Measurements from ENCODE around the gene DNAJB9. TPM values are rescaled to one million over a fixed set of nuclear protein-coding genes. Genes with fewer than 3 reads are reported as not detected.

The DNAJB9 gene
- polyA plus RNA-seq, 3 donors from 2014 or later, result 40.7 to 71.3 (median 51.5) TPM

GRCh38 chr7:108578937-108579336 lies 9.3 kb downstream of the DNAJB9 start:
- no peak overlapping the region for H3K4me3 Mint-ChIP-seq
- no peak for DNase-seq
- no peak overlapping the region for H3K27ac Mint-ChIP-seq
- peaks cover 0 to 4% (median 0%) of the 10 kb centered on the region in 3 donors for H3K27me3 Mint-ChIP-seq (ENCODE audit: low read depth in 3 of 3)
- no peaks in the 10 kb centered on the region for H3K9me3 Mint-ChIP-seq
- peaks cover 5 to 15% (median 9%) of the 10 kb centered on the region in 3 donors for H3K36me3 Mint-ChIP-seq
- H3K4me1 Mint-ChIP-seq, result peaks cover 8 to 38% of the 10 kb centered on the region in 2 donors

- DNase-seq, result no peak
- peaks cover 5 to 12% (median 9%) of the 10 kb centered on the region in 3 donors for H3K36me3 Mint-ChIP-seq
- H3K4me1 Mint-ChIP-seq, result peaks cover 2 to 24% of the 10 kb centered on the region in 2 donors
- peaks cover 0 to 2% (median 0%) of the 10 kb centered on the region in 3 donors for H3K27me3 Mint-ChIP-seq (ENCODE audit: low read depth in 3 of 3)
- no peak overlapping the region for H3K27ac Mint-ChIP-seq
- H3K9me3 Mint-ChIP-seq, result no peaks in the 10 kb centered on the region
- H3K4me3 Mint-ChIP-seq, result no peak overlapping the region
Observed at GRCh38 chr7:108580298-108580697, 10.6 kb downstream of the DNAJB9 start.

- H3K4me3 Mint-ChIP-seq, result no peak overlapping the region
Observed at GRCh38 chr7:108581655-108582491, 12.2 kb downstream of the DNAJB9 start.

DNA sequence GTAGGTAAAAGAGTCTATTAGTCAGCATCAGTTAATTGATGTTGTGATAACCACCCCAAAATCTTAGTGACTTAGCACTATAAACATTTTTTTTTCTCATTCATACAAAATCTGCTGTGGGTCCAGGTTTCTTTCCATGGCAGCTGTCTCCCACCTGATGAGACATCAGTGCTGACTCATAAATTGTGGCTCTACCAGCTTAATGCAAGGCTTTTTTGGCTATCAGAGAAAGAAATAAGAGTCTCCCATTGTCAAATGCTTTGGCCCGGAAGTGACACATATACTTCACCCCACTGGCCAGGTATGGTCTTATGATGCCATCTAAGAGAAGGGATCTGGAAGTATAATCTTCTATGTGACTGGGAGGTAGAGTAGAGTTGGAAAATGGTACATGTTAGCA lies 14.5 kb downstream of the DNAJB9 start:
- DNase-seq, result no peak
- no peaks in the 10 kb centered on the region for H3K4me1 Mint-ChIP-seq
- H3K27ac Mint-ChIP-seq, result no peak overlapping the region
- H3K36me3 Mint-ChIP-seq, result peaks cover 0 to 4% (median 0%) of the 10 kb centered on the region in 3 donors
- no peaks in the 10 kb centered on the region for H3K9me3 Mint-ChIP-seq
- H3K4me3 Mint-ChIP-seq, result no peak overlapping the region
- H3K27me3 Mint-ChIP-seq (ENCODE audit: low read depth in 3 of 3), result peaks cover 0 to 6% (median 2%) of the 10 kb centered on the region in 3 donors

More at GRCh38 chr7:108581655-108582491, 12.2 kb downstream of the DNAJB9 start:
- Mint-ChIP-seq H3K27ac (peak overlapping the region in 1 of 6 donors; percentile 62), H3K4me1 (peaks cover 2 to 12% of the 10 kb centered on the region in 2 donors), H3K9me3 (no peaks in the 10 kb centered on the region), H3K36me3 (peaks cover under 1 to 9% (median 5%) of the 10 kb centered on the region in 3 donors), H3K27me3 (ENCODE audit: low read depth in 3 of 3) (peaks cover 0 to 2% (median 1%) of the 10 kb centered on the region in 3 donors)
- DNase-seq, result no peak

- Mint-ChIP-seq H3K27ac (peak overlapping the region in 1 of 6 donors; percentile 64), H3K4me1 (no peaks in the 10 kb centered on the region), H3K4me3 (no peak overlapping the region), H3K27me3 (ENCODE audit: low read depth in 3 of 3) (peaks cover 2 to 6% (median 4%) of the 10 kb centered on the region in 3 donors), H3K36me3 (peaks cover 0 to 3% (median 0%) of the 10 kb centered on the region in 3 donors), H3K9me3 (no peaks in the 10 kb centered on the region)
- no peak for DNase-seq
Observed at GRCh38 chr7:108585843-108586242, 16.2 kb downstream of the DNAJB9 start.

DNA sequence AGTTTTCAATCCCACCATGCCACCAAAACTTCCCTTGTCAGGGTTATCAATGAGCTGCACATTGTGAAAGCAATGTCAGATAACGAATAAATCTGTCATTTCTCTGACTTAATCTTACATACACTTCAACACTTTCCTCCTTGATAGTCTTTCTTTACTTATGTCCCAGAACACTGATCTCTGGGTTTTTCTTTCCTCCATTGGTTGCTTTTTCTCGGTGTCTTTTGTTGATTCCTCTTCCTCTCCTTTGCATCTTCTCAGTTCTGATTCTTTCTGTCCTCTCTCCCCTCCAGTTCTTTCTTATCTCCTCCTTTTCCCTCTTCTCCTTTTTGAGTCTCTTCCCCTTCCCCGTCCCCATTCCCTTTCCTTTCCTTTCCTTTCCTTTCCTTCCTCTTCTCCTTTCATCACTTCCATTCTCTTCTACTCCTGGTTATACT lies 16.6 kb downstream of the DNAJB9 start:
- no peak overlapping the region for H3K4me3 Mint-ChIP-seq
- H3K36me3 Mint-ChIP-seq, result peaks cover 0 to 3% (median 0%) of the 10 kb centered on the region in 3 donors
- no peak for DNase-seq
- H3K9me3 Mint-ChIP-seq, result no peaks in the 10 kb centered on the region
- no peaks in the 10 kb centered on the region for H3K4me1 Mint-ChIP-seq
- no peak overlapping the region for H3K27ac Mint-ChIP-seq
- peaks cover 2 to 6% (median 5%) of the 10 kb centered on the region in 3 donors for H3K27me3 Mint-ChIP-seq (ENCODE audit: low read depth in 3 of 3)

DNA sequence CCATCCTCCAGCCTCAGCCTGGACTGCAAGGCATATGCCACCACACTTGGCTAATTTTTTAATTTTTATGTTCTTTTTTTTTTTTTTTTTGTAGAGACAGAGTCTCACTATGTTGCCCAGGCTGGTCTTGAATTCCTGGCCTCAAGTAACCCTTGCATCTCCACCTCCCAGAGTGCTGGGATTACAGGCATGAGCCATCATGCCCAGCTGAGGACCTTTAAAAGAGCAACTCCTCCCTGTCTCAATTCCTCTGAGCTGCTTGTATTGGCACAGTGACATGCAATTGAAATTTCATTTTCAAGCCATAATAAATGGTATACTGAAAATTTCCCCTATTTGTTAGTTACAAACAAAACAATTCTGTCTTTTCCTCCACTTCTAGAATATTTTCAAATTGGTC lies 19.5 kb downstream of the DNAJB9 start:
- DNase-seq, result no peak
- H3K27ac Mint-ChIP-seq, result no peak overlapping the region
- H3K27me3 Mint-ChIP-seq (ENCODE audit: low read depth in 3 of 3), result peaks cover 2 to 6% (median 3%) of the 10 kb centered on the region in 3 donors
- H3K4me3 Mint-ChIP-seq, result no peak overlapping the region
- H3K9me3 Mint-ChIP-seq, result no peaks in the 10 kb centered on the region
- no peaks in the 10 kb centered on the region for H3K4me1 Mint-ChIP-seq
- peaks cover 0 to 8% (median 4%) of the 10 kb centered on the region in 3 donors for H3K36me3 Mint-ChIP-seq

DNA sequence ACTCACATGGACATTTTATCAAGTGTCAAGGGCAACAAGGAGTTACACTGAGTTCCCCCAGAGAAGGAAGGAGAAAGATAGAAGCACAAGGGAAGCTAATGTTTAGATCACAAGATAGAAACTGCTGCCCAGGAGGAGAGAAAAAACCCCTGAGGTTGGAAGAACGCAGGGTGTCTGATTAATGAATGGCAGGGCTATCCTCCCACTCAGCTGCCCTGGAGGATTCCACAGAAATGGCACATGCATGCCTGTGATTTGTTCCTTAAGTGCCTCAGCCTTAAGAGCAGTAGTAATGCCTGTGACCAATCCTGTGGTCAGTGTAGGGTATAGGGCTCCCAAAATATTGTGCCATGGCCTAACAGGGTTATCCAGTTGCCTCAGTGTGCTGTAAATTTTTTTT lies 20.2 kb downstream of the DNAJB9 start:
- no peaks in the 10 kb centered on the region for H3K9me3 Mint-ChIP-seq
- no peaks in the 10 kb centered on the region for H3K4me1 Mint-ChIP-seq
- H3K27me3 Mint-ChIP-seq (ENCODE audit: low read depth in 3 of 3), result peaks cover 2 to 6% (median 3%) of the 10 kb centered on the region in 3 donors
- peaks cover 0 to 8% (median 4%) of the 10 kb centered on the region in 3 donors for H3K36me3 Mint-ChIP-seq
- H3K27ac Mint-ChIP-seq, result no peak overlapping the region
- DNase-seq, result no peak
- H3K4me3 Mint-ChIP-seq, result no peak overlapping the region

DNA sequence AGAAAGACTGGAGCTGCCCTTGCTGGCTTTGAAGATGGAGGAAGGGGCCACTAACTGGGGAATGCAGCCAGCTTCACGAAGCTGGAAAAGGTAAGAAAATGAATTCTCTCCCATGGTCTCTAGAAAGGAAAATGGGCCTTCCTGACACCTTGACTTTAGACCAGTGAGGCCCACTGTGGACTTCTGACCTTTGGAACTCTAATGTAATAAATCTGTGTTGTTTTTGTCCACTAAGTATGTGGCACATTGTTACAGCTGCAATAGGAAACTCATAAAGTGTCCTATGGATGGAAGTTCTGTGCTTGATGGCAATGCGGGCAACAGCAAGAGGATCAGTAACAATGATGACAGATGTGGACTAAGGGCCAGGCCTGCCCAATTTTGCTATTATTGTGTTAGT lies 20.9 kb downstream of the DNAJB9 start:
- DNase-seq, result no peak
- H3K4me1 Mint-ChIP-seq, result no peaks in the 10 kb centered on the region
- no peak overlapping the region for H3K27ac Mint-ChIP-seq
- peaks cover 0 to 8% (median 4%) of the 10 kb centered on the region in 3 donors for H3K36me3 Mint-ChIP-seq
- peaks cover 2 to 6% (median 3%) of the 10 kb centered on the region in 3 donors for H3K27me3 Mint-ChIP-seq (ENCODE audit: low read depth in 3 of 3)
- H3K4me3 Mint-ChIP-seq, result no peak overlapping the region
- H3K9me3 Mint-ChIP-seq, result no peaks in the 10 kb centered on the region

- peaks cover 0 to 8% (median 4%) of the 10 kb centered on the region in 3 donors for H3K36me3 Mint-ChIP-seq
- no peak overlapping the region for H3K27ac Mint-ChIP-seq
- no peaks in the 10 kb centered on the region for H3K9me3 Mint-ChIP-seq
- peaks cover 2 to 5% (median 4%) of the 10 kb centered on the region in 3 donors for H3K27me3 Mint-ChIP-seq (ENCODE audit: low read depth in 3 of 3)
- no peak for DNase-seq
- no peak overlapping the region for H3K4me3 Mint-ChIP-seq
- H3K4me1 Mint-ChIP-seq, result no peaks in the 10 kb centered on the region
Observed at GRCh38 chr7:108592646-108593201, 23.1 kb downstream of the DNAJB9 start.

DNA sequence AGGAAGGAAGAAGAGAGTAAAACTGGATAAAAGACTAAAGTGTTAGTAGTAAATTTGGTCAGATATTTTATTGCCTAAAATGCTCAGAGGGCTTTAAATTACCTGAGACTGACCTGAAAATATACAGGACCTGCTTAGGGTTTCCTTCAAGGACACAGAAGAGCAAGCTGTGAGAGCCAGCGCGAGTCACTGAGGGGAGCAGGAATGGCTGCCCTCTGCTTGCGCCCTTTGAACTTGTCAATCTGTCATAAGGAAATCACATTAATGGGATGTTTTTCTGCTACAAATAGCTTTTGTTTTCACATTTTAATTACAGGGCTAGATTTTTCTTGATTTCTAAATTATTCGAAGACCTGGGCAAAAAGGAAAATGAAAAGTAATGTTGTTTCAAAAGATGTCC lies 26.9 kb downstream of the DNAJB9 start:
- no peak for DNase-seq
- Mint-ChIP-seq H3K4me3 (no peak overlapping the region), H3K27me3 (ENCODE audit: low read depth in 3 of 3) (peaks cover 0 to 17% (median 12%) of the 10 kb centered on the region in 3 donors), H3K4me1 (no peaks in the 10 kb centered on the region), H3K27ac (no peak overlapping the region), H3K36me3 (peaks cover 0 to 3% (median 3%) of the 10 kb centered on the region in 3 donors), H3K9me3 (no peaks in the 10 kb centered on the region)

- H3K27me3 Mint-ChIP-seq (ENCODE audit: low read depth in 3 of 3), result peaks cover 2 to 19% (median 12%) of the 10 kb centered on the region in 3 donors
- no peaks in the 10 kb centered on the region for H3K4me1 Mint-ChIP-seq
- no peak overlapping the region for H3K27ac Mint-ChIP-seq
- no peak overlapping the region for H3K4me3 Mint-ChIP-seq
- H3K36me3 Mint-ChIP-seq, result no peaks in the 10 kb centered on the region
- H3K9me3 Mint-ChIP-seq, result no peaks in the 10 kb centered on the region
- no peak for DNase-seq
Observed at GRCh38 chr7:108598153-108598552, 28.5 kb downstream of the DNAJB9 start.

DNA sequence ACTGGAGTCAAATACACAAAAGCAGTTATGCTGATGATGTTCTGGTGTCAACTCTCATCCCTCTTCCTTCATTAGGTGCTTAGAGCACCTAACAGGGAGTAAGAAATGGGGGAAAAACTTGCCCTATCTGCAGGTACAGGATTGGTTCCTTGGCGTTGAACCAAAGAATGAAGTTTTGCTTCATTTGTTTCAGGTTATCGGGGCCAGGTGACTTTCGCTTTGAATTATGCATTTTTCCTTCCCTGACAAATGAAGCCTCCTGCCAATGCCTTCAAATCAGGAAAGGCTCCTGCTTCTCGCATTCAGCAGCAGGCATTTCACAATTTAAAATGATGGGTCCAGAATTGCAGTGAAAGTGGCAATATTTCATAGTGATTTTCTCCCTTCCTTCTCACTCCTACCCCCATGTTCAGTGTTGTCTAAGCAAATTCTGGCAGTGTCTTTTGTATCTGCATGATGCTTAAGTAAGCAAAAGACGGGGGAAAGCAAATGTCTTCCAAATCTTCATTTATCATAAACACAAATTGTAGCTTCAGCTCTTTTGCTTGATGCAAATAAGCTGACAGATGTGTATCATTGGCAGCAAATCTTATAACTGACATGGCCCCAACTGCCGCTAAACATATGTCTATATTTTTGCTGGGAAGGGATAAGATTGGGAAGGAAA lies 29.4 kb downstream of the DNAJB9 start:
- no peaks in the 10 kb centered on the region for H3K9me3 Mint-ChIP-seq
- no peak overlapping the region for H3K27ac Mint-ChIP-seq
- H3K4me1 Mint-ChIP-seq, result no peaks in the 10 kb centered on the region
- H3K36me3 Mint-ChIP-seq, result no peaks in the 10 kb centered on the region
- peaks cover 2 to 19% (median 12%) of the 10 kb centered on the region in 3 donors for H3K27me3 Mint-ChIP-seq (ENCODE audit: low read depth in 3 of 3)
- no peak for DNase-seq
- H3K4me3 Mint-ChIP-seq, result no peak overlapping the region

DNA sequence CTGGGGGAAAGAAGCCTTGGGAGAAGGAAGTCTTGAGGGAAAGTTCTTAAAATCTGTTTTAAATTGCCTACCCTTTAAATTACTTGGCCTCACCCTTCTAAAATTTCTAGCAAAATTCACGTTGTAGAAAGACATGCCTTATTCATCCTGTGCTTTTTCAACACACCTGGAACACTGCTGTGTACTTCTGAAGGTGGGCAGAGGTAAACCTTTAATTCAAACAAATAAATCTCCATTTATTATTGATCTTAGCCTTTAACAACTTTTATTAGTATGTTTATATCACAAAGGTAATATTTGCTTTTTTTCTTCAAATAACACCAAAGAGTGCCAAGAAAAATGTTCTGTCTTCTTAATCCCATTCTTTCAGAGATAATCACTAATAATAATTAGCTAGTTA lies 30.7 kb downstream of the DNAJB9 start:
- no peaks in the 10 kb centered on the region for H3K36me3 Mint-ChIP-seq
- no peak for DNase-seq
- no peaks in the 10 kb centered on the region for H3K9me3 Mint-ChIP-seq
- no peak overlapping the region for H3K27ac Mint-ChIP-seq
- no peak overlapping the region for H3K4me3 Mint-ChIP-seq
- no peaks in the 10 kb centered on the region for H3K4me1 Mint-ChIP-seq
- peaks cover 4 to 19% (median 14%) of the 10 kb centered on the region in 3 donors for H3K27me3 Mint-ChIP-seq (ENCODE audit: low read depth in 3 of 3)
